Lung microvascular endothelial cell (primary cell): ENCODE measurements around the gene TANC1. TPM values are rescaled to one million over a fixed set of nuclear protein-coding genes. Genes with fewer than 3 reads are reported as not detected.
A peak's percentile ranks its signal among the peaks of the same experiment; 100 is the strongest.

ENCODE experiments used
- DNase-seq, 2 donors: peaks; one replicate each; pipeline versions ENCODE4 v3.0.0 to v3.0.0-alpha.2; 2010; ENCODE audit warnings: low read depth in 2 of 2
- total RNA-seq: library from RNA; depleted of rRNA; stranded (reverse); fragments of >200 nt; gene quantifications from 2 replicates; pipeline ENCODE4 v1.2.1, GENCODE V29; 2014

Gene TANC1
- total RNA-seq, 1 donor from 2014 or later, result 64.7 TPM

GRCh38 chr2:159186462-159186861, 218.0 kb downstream of the TANC1 start:
- no peak for DNase-seq

GRCh38 chr2:159187106-159187505, 218.7 kb downstream of the TANC1 start:
- no peak for DNase-seq

DNA sequence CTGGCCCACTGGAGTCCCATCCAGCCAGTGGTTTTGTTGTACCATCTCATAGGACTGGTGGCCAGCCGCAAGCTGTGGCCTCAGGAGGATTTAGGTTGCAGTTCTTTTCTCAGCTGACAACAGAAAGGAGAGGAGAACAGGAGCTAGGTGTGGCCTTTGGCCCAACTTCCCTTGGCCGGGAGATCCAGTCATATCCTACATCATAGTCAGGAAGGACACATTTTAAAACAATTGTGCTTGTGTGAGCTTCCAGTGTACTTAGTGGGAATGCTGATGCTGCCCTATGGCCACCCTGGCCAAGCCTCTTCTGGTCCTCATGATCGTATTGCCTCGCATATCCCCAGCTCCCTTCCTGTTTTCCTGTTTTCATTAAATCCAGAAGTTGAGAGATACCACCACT, 220.0 kb downstream of the TANC1 start:
- DNase-seq, result peak; percentile 77 to 89

DNA sequence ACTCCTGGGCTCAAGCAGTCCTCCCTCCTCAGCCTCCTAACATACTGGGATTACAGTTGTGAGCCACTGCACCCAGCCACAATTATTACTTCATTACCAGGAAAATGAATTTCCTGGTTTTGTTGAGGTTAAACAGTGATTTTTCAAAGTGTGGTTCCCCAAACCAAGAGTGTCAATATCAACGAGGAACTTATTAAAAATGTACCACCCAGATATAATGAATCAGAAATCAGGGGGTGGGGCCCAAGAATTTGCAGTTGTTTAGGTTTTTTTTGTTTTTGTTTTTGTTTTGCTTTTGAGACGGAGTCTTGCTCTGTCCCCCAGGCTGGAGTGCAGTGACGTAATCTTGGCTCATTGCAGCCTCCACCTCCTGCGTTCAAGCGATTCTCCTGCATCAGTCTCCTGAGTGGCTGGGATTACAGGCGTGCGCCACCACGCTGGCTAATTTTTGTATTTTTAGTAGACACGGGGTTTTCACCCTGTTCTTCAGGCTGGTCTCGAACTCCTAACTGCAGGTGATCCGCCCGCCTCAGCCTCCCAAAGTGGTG, 224.0 kb downstream of the TANC1 start:
- no peak for DNase-seq

GRCh38 chr2:159193791-159194190, 225.4 kb downstream of the TANC1 start:
- no peak for DNase-seq

DNA sequence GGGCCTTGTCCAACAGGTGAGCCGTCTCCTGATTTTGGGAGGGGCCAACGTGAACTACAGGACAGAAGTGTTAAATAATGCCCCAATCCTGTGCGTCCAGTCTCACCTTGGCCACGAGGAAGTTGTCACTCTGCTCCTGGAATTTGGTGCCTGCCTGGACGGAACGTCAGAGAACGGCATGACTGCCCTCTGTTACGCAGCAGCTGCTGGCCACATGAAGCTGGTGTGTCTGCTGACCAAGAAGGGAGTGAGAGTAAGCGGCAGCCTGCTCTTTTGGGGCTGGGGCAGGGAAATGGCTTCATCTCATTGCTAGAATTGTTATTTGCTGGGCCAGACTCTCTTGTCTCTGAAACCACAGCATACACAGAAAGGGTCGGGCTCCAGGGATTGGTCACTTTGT, 225.8 kb downstream of the TANC1 start:
- DNase-seq, result no peak

DNA sequence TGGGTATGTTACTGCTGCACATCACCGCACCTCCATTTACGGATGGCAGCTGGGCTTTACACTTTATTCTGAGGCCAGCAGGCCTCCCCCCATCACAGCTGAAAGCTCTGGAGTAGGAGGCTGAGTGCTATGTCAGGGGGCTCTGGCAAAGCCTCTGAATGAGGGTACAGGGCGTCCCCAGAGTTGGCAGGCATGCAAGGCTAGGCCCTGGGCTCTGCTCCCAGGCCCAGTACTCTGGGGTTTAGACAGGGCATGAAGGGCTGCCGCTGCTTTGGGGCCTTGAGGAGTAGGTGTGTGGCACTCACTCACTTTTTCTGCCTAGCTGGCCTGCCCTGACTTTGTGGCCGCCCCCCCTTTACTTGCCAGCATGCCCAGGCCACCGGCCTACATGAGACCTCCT, 227.3 kb downstream of the TANC1 start:
- DNase-seq, result no peak

- no peak for DNase-seq
Measured at GRCh38 chr2:159196393-159196925, 228.0 kb downstream of the TANC1 start.

GRCh38 chr2:159199236-159199635, 230.8 kb downstream of the TANC1 start:
- DNase-seq, result no peak

DNA sequence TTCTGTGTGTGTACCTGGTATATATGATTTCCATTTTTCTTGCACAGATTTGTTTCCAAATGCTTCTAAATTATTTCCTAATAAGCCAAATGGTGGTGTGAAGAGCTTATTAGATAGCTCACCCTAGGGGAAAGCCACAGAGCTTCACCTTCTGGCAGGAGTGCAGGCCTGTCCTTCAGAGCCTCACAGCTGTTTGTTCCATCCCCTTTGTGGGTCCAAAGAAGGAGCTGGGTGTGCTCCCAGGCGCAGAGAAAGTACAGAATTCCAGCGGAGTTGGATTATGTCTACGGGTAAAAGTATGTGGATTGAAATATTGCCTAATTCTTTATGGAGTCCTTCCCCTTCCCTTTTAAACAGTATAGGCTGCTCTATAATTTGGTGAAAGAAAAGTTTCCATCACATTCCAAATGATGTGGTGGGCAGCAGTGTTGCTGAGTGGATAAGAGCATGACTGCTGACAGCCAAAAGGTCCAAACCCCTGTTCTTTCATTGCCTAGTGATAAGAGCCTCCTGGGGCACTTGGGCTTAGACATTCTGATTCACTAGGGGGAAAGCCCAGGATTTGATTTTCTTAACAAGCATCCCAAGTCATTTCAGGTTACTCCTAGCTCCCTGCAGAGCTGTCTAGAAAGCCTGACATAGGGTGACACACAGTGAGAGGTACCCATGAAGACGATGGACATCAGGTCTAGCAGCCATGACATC, 231.5 kb downstream of the TANC1 start:
- no peak for DNase-seq

GRCh38 chr2:159200498-159200897, 232.1 kb downstream of the TANC1 start:
- no peak for DNase-seq

GRCh38 chr2:159201360-159202063, 233.1 kb downstream of the TANC1 start:
- DNase-seq, result peak; percentile 24 to 29

DNA sequence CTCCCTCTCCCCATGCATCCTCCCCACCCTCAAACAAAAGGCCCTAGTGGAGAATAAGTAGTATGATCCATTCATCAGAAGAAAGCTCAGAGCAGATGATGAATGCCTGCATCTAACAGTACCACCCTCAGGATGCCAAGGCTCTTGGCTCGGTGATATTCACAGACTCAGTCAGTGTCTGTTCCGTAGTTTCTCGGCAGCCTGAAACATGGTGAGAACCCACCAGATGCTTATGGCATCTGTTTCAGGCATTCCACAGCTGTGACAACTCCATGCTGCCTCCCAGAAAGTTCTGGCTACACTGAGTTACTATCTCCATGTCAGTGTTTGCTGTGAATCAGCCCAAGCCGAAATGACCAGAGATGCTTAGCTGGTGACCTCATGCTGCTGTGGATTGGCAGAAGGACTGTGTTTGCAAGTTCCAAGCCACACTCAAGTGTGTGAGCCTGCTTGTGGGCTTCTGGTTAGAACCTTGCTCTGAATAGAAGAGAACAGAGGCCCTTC, 234.2 kb downstream of the TANC1 start:
- peak in 1 of 2 donors; percentile 73 for DNase-seq

- no peak for DNase-seq
Measured at GRCh38 chr2:159204381-159205144, 236.1 kb downstream of the TANC1 start.

GRCh38 chr2:159206736-159207380, 238.4 kb downstream of the TANC1 start:
- DNase-seq, result no peak

DNA sequence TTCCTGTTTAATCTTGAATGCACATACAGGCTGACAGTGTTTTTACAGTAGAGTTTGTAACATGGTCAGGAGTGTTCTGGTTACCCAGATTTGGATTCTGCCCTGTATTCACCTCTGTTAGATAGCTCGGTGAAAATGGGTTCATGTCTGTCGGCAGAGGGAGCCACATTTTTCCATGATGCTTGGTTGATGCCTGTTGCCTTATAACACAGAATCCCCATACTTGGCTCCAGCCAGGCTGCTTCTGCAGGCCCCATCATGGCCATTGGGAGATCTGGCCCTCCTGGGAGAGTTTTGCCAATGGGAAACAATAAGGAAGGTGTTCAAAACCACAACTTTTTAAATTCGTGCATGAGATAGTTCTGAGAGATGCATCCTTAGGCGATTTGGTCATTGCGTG, 240.0 kb downstream of the TANC1 start:
- DNase-seq, result peak in 1 of 2 donors; percentile 32

DNA sequence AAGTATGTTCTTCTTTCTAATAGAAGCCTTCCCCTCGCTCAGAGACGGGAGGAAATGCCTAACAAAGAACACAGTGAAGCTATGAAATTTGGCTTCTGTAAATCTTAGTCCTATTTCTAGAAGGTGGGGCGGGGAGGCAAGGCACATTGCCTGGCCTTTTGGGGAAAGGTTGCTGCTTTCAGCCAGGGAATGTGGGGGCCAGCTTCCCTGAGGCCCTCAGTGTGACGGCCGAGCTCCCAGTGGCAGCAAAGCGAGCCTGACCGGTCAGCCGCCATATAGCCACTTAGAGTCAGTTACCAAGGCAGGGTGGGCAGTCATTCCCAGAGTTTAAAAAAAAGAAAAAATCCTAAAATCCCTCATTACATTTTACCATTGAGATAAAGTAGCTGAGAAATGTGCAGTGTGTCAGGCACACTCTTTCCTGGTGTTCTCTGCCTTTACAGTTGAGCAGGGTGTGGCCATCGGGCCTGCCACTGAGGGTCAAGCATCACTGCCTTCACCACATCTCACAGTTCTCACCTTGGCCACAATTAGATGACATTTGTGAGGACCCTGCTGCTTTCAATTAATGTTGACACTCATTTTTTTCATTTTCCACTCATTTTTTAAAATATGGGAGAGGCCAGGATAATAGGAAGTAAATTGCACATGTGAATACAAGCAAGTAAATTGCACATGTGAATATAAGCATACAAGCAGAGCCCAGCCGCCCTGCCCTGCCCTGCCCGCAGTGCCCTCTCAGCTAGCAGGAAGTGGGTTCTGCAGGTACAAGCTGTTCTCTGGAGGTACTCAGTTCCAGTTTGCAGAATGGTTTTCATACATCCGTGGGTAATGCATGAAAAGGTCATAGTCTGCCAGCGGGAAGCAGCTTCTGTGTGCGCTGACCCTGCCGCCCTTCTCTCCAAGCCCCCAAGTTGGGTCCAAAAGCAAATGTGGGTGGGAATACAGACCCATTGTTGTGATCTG, 241.2 kb downstream of the TANC1 start:
- DNase-seq, result no peak

GRCh38 chr2:159211447-159212396, 243.3 kb downstream of the TANC1 start:
- no peak for DNase-seq

- DNase-seq, result no peak
Measured at GRCh38 chr2:159213296-159213695, 244.9 kb downstream of the TANC1 start.
